GM21825 (cell line): ENCODE data around the gene MYO9B.

Experiments used
- ATAC-seq: cut with Tn5 transposase; IDR thresholded peaks from one replicate; pipeline ENCODE4 v1.9.1; 2021; ENCODE audit warnings: mild to moderate bottlenecking, moderate library complexity; ENCODE audit not compliant: unreplicated experiment

Gene MYO9B

DNA sequence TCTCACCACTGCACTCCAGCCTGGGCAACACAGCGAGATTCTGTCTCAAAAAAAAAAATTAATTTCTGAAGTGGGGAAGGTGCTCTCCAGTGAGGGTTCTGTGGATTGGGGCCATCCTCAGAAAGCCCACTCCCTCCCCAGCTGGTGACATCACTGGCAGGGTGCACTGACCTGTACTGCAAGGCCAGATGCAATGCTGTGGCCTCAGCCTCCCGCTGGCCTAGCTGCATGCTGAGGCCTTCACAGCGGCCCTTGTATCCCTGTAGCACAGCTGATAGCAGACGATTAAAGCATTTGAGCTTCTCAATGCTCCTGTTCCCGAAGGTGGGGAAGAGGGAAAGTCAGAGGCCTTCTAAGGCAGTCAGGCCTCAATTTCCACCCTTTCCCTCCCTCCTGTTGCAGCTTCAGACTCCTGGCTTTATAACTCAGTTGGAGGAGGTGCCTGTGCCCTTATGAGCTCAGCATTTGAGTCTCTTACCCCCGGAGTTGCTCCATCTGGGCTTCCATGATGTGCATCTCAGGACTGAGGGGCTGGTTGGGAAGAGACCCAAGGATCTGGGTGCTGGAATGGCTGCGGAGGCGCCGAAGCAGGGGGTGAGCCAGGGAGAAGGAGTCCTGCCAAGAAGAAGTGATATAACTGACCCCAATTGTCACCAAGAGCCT is 183.7 kb downstream of the MYO9B start:
- ATAC-seq = no peak

DNA sequence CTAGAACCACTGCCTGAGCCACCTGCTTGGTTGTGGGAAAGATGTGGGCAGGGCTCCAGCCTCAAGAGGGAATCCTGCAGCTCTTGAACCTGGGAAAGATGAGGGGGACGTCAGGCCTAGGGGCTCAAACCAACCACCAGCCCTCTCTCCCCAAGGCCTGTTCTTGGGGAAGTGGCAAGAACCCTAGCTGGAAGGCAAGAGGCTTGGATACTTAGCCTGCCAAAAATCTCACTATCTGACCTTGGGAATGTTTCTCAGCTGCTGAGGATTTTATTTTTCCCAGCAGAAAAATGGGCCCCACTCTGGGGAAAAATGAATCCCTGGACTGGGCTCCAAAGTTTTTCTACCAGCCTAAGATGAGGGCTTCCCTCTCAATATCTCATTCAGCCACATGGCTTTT is 184.4 kb downstream of the MYO9B start:
- ATAC-seq = no peak

DNA sequence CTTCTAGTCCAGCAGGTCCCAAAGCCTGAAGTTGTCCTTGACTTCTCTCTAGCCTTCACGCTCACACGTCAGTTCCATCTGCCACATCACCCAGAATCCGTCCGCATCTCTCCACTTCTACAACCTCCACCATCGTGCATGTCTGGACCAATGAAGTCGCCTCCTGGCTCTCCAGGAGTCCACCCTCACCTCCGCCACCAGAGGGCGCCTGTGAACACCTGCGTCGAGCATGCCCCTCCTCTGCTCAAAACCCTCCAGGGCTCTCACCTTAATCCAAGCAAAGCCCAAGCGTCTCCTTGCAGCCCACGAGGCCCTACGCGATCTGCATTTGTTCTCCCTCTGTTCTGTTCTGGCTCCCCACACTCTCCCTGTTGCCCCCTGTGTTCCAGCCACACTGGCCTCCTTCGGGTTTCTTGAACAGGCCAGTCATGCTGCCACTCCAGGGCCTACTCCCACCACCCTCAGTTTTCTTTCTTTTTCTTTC is 185.3 kb downstream of the MYO9B start:
- peak; percentile 70 for ATAC-seq

- no peak for ATAC-seq
Measured at GRCh38 chr19:17262557-17262956, 187.0 kb downstream of the MYO9B start.
